SK-N-SH (cell line): ENCODE data around the gene CLINT1. TPM values are rescaled to one million over a fixed set of nuclear protein-coding genes. Genes with fewer than 3 reads are reported as not detected.

Experiments
- CTCF ChIA-PET: fragments of 300-600, 350-600 bp; formaldehyde crosslinking; extraction: SDS; loops from one replicate; lab custom pipeline; 2021; lab: Yijun Ruan, JAX
- POLR2A ChIA-PET: fragments of 350-600 bp; sonication (Branson Sonifier 250); formaldehyde crosslinking; extraction: SDS; loops from one replicate; lab custom pipeline; 2020; ENCODE audit warnings: antibody characterized with exemption, inconsistent platforms; lab: Yijun Ruan, JAX
- DNase-seq: peaks from one replicate; pipeline ENCODE4 v3.0.0; 2012
- H2AFZ ChIP-seq: fragments of 200-600 bp; sonication (generic); 2 replicates; pipeline ENCODE4 v1.8.1; 2016; ENCODE audit warnings: antibody characterized with exemption, mild to moderate bottlenecking, low read depth
- H3F3A ChIP-seq: fragments of 200-600 bp; sonication (generic); replicated peaks from 2 replicates; pipeline ENCODE3; 2016; ENCODE audit warnings: antibody characterized with exemption, mild to moderate bottlenecking; ENCODE audit not compliant: insufficient read depth
- H3K27ac ChIP-seq, 2 experiments: fragments of 200-500 bp in 1 of 2; fragments of 200-600 bp in 1 of 2; sonication (Bioruptor generic) in 1 of 2; sonication (generic), shearing (Covaris generic) in 1 of 2; 2 replicates each; pipeline versions ENCODE4 v1.5.1 to v1.6.1; 2014 to 2016; ENCODE audit warnings: low read depth in 2 of 2, inconsistent platforms in 1 of 2, low read length in 1 of 2, mild to moderate bottlenecking in 1 of 2, mixed read lengths in 1 of 2
- H3K27me3 ChIP-seq: fragments of 200-600 bp; sonication (generic), shearing (Covaris generic); 2 replicates; pipeline ENCODE4 v1.6.1; 2016; ENCODE audit warnings: mixed run types; ENCODE audit not compliant: insufficient read depth
- H3K36me3 ChIP-seq, 2 experiments: fragments of 200-500 bp in 1 of 2; fragments of 200-600 bp in 1 of 2; sonication (Bioruptor generic) in 1 of 2; sonication (generic) in 1 of 2; replicated peaks in 1 of 2; 2 replicates each; pipeline versions ENCODE3 to v1.5.1; 2014 to 2016; ENCODE audit warnings: low read length in 1 of 2, mild to moderate bottlenecking in 1 of 2; ENCODE audit not compliant: insufficient read depth in 2 of 2, control insufficient read depth in 1 of 2
- H3K4me1 ChIP-seq, 2 experiments: fragments of 200-500 bp in 1 of 2; fragments of 200-600 bp in 1 of 2; sonication (Bioruptor generic) in 1 of 2; sonication (generic), shearing (Covaris generic) in 1 of 2; 2 replicates each; pipeline versions ENCODE4 v1.5.1 to v1.6.1; 2014 to 2016; ENCODE audit warnings: low read depth in 1 of 2, low read length in 1 of 2, mixed run types in 1 of 2; ENCODE audit not compliant: insufficient read depth in 2 of 2, control insufficient read depth in 1 of 2
- H3K4me2 ChIP-seq: fragments of 200-600 bp; sonication (generic), shearing (Covaris generic); 2 replicates; pipeline ENCODE4 v1.6.1; 2017; ENCODE audit warnings: mixed run types
- H3K4me3 ChIP-seq, 2 experiments: fragments of 200-500 bp in 1 of 2; fragments of 200-600 bp in 1 of 2; sonication (Bioruptor generic) in 1 of 2; sonication (generic), shearing (Covaris generic) in 1 of 2; 2 replicates each; pipeline versions ENCODE4 v1.5.1 to v1.8.1; 2014 to 2016; ENCODE audit warnings: low read depth in 2 of 2, inconsistent platforms in 1 of 2, low read length in 1 of 2, mild to moderate bottlenecking in 1 of 2, mixed read lengths in 1 of 2, moderate library complexity in 1 of 2
- H3K79me2 ChIP-seq: fragments of 200-600 bp; sonication (generic); 2 replicates; pipeline ENCODE4 v1.8.1; 2017; ENCODE audit warnings: mild to moderate bottlenecking; ENCODE audit not compliant: insufficient read depth
- H3K9ac ChIP-seq: fragments of 200-600 bp; sonication (generic); 2 replicates; pipeline ENCODE4 v1.6.1; 2017; ENCODE audit warnings: mixed run types
- H3K9me2 ChIP-seq: fragments of 200-600 bp; sonication (generic); 2 replicates; pipeline ENCODE4 v1.6.1; 2017; ENCODE audit warnings: mixed run types
- H3K9me3 ChIP-seq: fragments of 200-600 bp; sonication (generic); 2 replicates; pipeline ENCODE4 v1.6.1; 2017; ENCODE audit warnings: mixed run types, mild to moderate bottlenecking, moderate library complexity
- H4K20me1 ChIP-seq: fragments of 200-600 bp; sonication (generic); 2 replicates; pipeline ENCODE4 v1.6.1; 2017; ENCODE audit warnings: mild to moderate bottlenecking, mixed run types; ENCODE audit not compliant: insufficient read depth
- CHD2 ChIP-seq: fragments of 150-350 bp; IDR thresholded peaks from 2 replicates; pipeline ENCODE4 v1.6.1; 2018; ENCODE audit warnings: low read length; ENCODE audit not compliant: partially characterized antibody
- GATA2 ChIP-seq: sonication (generic); formaldehyde crosslinking; IDR thresholded peaks from 2 replicates; pipeline ENCODE4 v1.5.0; 2020; ENCODE audit warnings: mild to moderate bottlenecking, missing genetic modification reagents
- MEF2A ChIP-seq: IDR thresholded peaks from 2 replicates; pipeline ENCODE4 v1.4.0; 2012; ENCODE audit warnings: low read depth, borderline replicate concordance
- NFIC ChIP-seq: IDR thresholded peaks from 2 replicates; pipeline ENCODE4 v1.4.0; 2012; ENCODE audit warnings: borderline replicate concordance
- NRF1 ChIP-seq: IDR thresholded peaks from 2 replicates; pipeline ENCODE4 v1.6.1; 2012; ENCODE audit warnings: low read depth, mild to moderate bottlenecking, low read length
- RAD21 ChIP-seq: IDR thresholded peaks from 2 replicates; pipeline ENCODE4 v1.6.1; 2012; ENCODE audit warnings: mild to moderate bottlenecking, low read length
- RFX5 ChIP-seq: IDR thresholded peaks from 2 replicates; pipeline ENCODE4 v1.6.1; 2012; ENCODE audit warnings: mild to moderate bottlenecking, improper control_type of control experiment, low read length
- SMC3 ChIP-seq: IDR thresholded peaks from 2 replicates; pipeline ENCODE4 v1.6.1; 2012; ENCODE audit warnings: low read depth, low read length, improper control_type of control experiment
- TEAD4 ChIP-seq: IDR thresholded peaks from 2 replicates; pipeline ENCODE4 v1.4.0; 2012; ENCODE audit warnings: mild to moderate bottlenecking, borderline replicate concordance; ENCODE audit not compliant: insufficient read depth
- WGBS: methylation state at CpG from one replicate; pipeline ENCODE4 v1.1.6; 2017; ENCODE audit warnings: low lambda C conversion rate; 5-methylcytosine and 5-hydroxymethylcytosine counted together
- polyA plus RNA-seq, 3 experiments: library from polyadenylated mRNA; depleted of rRNA; stranded (reverse); fragments of >200 nt; gene quantifications; 2 replicates each; pipeline ENCODE4 v1.2.3, GENCODE V29; 2012
- small RNA-seq, 7 experiments: library from RNA; depleted of rRNA; stranded (forward); fragments of <200 nt; gene quantifications; one replicate each; pipeline ENCODE3, GENCODE V24; 2012
- TF ChIP-seq, protein P1 (sequence below): fragments of 200-600 bp; sonication (generic); IDR thresholded peaks from 2 replicates; pipeline ENCODE4 v1.6.1; 2017; ENCODE audit warnings: antibody characterized with exemption, mild to moderate bottlenecking, moderate library complexity
- TF ChIP-seq, protein P2 (sequence below): IDR thresholded peaks from 2 replicates; pipeline ENCODE4 v1.6.1; 2012; ENCODE audit warnings: mild to moderate bottlenecking, low read depth, low read length, moderate library complexity
- TF ChIP-seq, protein P3 (sequence below): IDR thresholded peaks from 2 replicates; pipeline ENCODE4 v1.4.0; 2012; ENCODE audit warnings: low read depth, borderline replicate concordance

CLINT1 gene
- polyA plus RNA-seq, 1 of the 3 experiments (the other 2 are of a cell fraction) = 65.4 TPM

DNA sequence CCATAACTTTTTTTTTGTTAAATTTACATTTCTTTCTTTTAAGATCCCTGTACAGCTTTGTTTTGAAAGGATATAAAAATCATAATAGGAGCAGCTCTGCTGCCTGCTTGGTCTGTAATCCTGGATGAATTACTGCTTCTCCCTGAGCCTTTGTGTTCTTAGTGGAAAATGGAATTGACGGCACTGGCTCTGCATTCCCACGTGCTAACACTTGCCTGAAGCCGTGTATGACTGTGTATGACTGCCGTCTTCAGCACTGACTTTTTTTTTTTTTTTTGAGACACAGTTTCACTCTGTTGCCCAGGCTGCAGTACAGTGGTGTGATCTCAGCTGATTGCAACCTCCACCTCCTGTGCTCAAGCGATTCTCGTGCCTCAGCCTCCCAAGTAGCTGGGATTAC is 123.0 kb downstream of the CLINT1 start:
- no peak overlapping the region for H3K9ac ChIP-seq
- peaks cover 19% of the 10 kb centered on the region for H3F3A ChIP-seq
- no peaks in the 10 kb centered on the region for H3K9me3 ChIP-seq
- no peak for DNase-seq
- H3K4me3 ChIP-seq = no peak overlapping the region
- H3K27me3 ChIP-seq = no peaks in the 10 kb centered on the region
- H3K27ac ChIP-seq = no peak overlapping the region
- WGBS = 85% methylated on average over 6 of the region's 6 CpGs
- H3K79me2 ChIP-seq = peaks cover 16% of the 10 kb centered on the region; the same call in 1 of the 2 replicates
- ChIA-PET CTCF (no interaction called here), POLR2A (no interaction called here)
- H3K9me2 ChIP-seq = no peaks in the 10 kb centered on the region
- H3K4me1 ChIP-seq = peaks cover 0 to 10% of the 10 kb centered on the region in 2 experiments; a peak in 2 of 4 replicates
- H3K36me3 ChIP-seq = peaks cover 39 to 52% of the 10 kb centered on the region in 2 experiments
- H2AFZ ChIP-seq = no peak overlapping the region
- H3K4me2 ChIP-seq = no peak overlapping the region
- TF ChIP-seq GATA2 (CRISPR knock-in tag) = no peak
- TF ChIP-seq CHD2 = no peak
- TF ChIP-seq RFX5 = no peak
- TF ChIP-seq NRF1 = no peak
- no peak for TF ChIP-seq RAD21
- TF ChIP-seq, protein P1, sequence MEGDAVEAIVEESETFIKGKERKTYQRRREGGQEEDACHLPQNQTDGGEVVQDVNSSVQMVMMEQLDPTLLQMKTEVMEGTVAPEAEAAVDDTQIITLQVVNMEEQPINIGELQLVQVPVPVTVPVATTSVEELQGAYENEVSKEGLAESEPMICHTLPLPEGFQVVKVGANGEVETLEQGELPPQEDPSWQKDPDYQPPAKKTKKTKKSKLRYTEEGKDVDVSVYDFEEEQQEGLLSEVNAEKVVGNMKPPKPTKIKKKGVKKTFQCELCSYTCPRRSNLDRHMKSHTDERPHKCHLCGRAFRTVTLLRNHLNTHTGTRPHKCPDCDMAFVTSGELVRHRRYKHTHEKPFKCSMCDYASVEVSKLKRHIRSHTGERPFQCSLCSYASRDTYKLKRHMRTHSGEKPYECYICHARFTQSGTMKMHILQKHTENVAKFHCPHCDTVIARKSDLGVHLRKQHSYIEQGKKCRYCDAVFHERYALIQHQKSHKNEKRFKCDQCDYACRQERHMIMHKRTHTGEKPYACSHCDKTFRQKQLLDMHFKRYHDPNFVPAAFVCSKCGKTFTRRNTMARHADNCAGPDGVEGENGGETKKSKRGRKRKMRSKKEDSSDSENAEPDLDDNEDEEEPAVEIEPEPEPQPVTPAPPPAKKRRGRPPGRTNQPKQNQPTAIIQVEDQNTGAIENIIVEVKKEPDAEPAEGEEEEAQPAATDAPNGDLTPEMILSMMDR = no peak
- TF ChIP-seq, protein P2, sequence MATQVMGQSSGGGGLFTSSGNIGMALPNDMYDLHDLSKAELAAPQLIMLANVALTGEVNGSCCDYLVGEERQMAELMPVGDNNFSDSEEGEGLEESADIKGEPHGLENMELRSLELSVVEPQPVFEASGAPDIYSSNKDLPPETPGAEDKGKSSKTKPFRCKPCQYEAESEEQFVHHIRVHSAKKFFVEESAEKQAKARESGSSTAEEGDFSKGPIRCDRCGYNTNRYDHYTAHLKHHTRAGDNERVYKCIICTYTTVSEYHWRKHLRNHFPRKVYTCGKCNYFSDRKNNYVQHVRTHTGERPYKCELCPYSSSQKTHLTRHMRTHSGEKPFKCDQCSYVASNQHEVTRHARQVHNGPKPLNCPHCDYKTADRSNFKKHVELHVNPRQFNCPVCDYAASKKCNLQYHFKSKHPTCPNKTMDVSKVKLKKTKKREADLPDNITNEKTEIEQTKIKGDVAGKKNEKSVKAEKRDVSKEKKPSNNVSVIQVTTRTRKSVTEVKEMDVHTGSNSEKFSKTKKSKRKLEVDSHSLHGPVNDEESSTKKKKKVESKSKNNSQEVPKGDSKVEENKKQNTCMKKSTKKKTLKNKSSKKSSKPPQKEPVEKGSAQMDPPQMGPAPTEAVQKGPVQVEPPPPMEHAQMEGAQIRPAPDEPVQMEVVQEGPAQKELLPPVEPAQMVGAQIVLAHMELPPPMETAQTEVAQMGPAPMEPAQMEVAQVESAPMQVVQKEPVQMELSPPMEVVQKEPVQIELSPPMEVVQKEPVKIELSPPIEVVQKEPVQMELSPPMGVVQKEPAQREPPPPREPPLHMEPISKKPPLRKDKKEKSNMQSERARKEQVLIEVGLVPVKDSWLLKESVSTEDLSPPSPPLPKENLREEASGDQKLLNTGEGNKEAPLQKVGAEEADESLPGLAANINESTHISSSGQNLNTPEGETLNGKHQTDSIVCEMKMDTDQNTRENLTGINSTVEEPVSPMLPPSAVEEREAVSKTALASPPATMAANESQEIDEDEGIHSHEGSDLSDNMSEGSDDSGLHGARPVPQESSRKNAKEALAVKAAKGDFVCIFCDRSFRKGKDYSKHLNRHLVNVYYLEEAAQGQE = no peak
- no peak for TF ChIP-seq SMC3
- no peak for TF ChIP-seq TEAD4
- TF ChIP-seq MEF2A = no peak
- TF ChIP-seq, protein P3, sequence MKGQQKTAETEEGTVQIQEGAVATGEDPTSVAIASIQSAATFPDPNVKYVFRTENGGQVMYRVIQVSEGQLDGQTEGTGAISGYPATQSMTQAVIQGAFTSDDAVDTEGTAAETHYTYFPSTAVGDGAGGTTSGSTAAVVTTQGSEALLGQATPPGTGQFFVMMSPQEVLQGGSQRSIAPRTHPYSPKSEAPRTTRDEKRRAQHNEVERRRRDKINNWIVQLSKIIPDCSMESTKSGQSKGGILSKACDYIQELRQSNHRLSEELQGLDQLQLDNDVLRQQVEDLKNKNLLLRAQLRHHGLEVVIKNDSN = no peak
- no peak for TF ChIP-seq NFIC
- no peaks in the 10 kb centered on the region for H4K20me1 ChIP-seq

Small RNA genes within 50 kb of the gene (small RNA-seq; reads per million reads assigned to genes)
- gene AC026407.1 (0 reads per million in 7 experiments), gene RNU6-260P (0 to 0.06 (median 0) reads per million in 7 experiments)

Other genes starting within 250 kb of the CLINT1 start
- 0.10 and 0.13 TPM in 2 replicates for gene SOX30, start 206.7 kb downstream of the CLINT1 start, polyA plus RNA-seq (2012; rRNA removed)
- not detected in 2 replicates for gene C5orf52, start 187.6 kb downstream of the CLINT1 start, polyA plus RNA-seq (2012; rRNA removed)
- 32.0 and 37.0 TPM in 2 replicates for gene THG1L, start 127.7 kb downstream of the CLINT1 start, polyA plus RNA-seq (2012; rRNA removed)
- 0.95 and 1.3 TPM in 2 replicates for gene LSM11, start 115.4 kb downstream of the CLINT1 start, polyA plus RNA-seq (2012; rRNA removed)